ENCODE measurements around the gene ANKRD49.
A peak's percentile ranks its signal among the peaks of the same experiment; 100 is the strongest.

The ANKRD49 gene

DNA sequence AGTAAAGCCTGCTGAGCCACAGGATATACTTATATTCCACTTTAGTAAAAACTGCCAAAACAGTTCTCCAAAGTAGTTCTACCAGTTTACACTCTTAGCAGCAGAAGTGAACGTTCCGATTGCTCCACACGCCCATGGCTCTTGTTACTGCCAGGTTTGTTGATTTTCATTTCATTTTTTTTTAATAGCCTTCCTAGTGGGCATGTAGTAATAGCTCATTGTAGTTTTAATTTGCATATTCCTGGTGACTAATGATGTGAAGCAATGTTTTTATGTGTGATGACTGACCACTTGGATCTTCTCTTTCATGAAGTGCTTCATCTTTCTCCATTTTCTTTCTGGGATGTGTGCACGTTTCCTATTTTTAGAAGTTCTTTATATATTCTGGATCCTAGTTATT, 13.7 kb downstream of the ANKRD49 start:
- DNase-seq = no peak

DNA sequence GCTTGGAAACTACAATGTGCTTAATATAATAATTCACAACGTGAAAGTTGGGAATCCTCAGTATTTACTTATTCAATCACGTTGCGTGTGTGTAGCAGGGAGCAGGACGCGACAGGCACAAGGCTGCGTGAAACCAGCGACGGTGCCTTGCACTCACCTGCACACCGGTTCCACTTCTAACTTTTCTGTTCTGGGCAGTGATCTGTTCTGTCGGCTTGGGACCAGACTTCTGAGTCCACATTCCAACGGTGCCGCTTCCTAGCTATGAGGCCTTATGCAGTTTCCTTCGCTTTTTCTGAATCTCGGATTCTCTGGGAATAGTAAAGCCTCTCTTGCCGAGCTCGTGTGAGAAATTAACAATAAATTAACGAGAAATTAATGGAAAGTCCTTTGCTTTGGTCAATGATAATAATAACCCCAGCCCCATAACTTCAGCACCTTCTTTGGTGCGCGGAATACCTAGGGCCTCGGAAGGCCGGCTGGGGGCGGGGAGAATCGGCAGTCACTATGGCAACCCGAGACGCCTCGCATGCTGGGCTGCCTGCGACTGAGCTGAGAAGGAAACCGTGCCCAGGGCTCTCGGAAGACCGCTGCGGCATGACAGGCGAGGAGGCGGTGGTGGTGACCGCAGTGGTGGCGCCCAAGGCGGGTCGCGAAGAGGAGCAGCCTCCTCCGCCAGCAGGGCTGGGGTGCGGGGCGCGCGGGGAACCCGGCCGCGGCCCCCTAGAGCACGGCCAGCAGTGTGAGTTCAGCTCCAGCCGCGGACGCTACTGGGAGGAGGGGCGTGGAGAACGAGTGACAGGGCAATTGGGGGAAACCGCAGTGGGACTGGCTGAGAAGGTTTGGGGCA, 18.4 kb downstream of the ANKRD49 start, which contains the start of gene C11orf97:
C11orf97 (plus strand) TSS at position 530 of the 850 bp plus-strand sequence; CDS start at position 598, 68 bp downstream.
- peak; percentile 57 for DNase-seq

DNA sequence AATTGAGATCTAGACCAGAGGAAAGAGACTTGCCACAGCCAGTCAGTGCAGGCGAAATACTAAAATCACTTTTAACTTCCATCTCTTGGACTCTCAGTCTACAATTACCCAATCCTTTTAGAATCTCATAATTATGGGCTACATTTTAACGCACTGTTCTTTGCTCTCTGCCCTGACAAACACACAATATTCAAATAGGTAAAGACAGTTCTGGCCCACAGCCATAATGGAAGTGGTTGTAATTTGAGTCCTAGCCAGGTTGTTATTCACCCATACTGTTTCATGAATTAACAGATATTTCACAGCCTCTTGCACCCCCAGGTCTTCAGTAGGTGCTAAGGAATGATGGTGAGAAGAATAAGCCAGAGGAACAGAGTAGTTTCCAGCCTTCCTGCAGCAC, 19.3 kb downstream of the ANKRD49 start:
- DNase-seq = no peak

DNA sequence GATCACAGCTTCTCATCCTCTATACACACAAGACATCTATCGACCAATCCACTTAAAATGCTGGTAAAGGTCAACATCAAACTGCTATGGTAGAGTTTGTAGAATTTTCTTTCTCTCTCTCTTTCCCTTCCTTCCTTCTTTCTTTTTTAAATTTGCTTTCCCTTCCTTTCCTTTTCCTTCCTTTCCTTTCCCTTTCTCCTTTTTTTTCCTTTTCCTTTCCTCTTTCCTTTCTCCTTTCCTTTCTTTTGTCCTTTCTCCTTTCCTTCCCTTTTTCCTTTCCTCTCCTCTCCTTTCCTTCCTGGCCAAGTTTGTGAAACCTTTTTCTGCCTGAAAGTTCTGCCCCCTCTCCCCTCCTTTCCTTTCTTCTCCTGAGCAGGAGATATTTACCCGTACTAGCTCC, 21.6 kb downstream of the ANKRD49 start:
- no peak for DNase-seq

DNA sequence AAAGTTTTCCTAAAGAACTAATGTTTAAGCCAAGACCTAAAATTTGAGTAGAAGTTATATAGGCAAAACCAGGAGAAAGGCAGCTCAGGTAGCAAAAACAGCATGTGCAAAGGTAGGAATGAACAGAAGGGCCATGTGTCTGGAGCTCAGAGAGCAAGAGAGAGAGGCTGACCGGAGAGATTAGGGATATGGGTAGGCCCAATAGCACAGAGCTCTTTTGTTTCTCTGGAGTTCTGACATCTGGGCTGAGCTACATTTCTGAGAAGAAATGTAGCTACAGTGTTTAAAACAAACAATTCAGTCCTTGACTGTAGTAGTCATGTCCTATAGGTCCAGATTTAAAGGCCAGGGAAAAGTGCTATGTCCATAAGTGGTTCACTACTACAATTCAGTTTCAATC, 22.9 kb downstream of the ANKRD49 start:
- no peak for DNase-seq

DNA sequence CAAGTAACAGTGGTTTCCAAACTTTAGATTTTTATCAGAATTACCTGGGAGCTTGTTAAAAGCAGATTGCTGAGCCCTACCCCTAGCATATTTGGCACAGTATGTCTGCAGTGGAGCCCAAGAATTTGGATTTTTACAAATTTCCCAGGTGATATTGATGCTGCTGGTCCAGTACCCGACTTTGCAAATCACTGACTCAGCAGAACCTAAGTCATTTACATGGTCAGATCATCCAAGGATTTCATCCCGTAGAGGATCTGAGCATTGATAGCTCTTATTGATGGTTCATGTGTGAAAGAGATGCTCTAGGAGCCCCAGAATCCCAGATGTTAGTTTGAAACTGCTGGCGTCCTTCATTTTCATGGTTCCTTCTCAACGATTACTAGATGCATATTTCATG, 24.5 kb downstream of the ANKRD49 start:
- no peak for DNase-seq

DNA sequence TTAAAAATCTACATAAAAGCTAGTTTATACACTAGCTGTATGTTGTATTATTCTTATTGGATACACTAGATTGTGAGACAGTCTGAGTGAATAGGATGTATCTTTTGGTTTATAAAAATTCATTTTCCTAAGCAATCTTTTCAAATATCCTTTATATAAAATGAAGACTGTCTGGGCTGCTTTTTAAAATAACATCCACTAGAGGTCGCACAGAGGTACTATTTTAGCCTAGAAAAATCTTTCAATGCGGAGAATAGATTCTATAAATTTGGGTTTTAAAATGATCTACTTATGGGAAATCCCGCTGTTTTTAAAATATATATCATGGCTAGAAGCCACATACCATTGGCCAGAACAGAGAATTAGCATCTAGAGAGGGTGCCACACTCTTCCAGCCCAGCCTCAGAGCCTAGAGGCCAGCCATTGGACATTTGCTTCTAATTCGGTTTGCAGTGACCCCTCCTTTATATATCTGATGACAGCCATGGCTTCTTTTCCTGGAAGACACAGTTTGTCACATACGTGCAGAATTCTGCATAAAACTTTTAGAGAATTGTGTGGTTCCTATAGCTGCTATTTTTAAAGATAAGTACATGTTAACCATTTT, 25.8 kb downstream of the ANKRD49 start:
- DNase-seq = peak; percentile 52

DNA sequence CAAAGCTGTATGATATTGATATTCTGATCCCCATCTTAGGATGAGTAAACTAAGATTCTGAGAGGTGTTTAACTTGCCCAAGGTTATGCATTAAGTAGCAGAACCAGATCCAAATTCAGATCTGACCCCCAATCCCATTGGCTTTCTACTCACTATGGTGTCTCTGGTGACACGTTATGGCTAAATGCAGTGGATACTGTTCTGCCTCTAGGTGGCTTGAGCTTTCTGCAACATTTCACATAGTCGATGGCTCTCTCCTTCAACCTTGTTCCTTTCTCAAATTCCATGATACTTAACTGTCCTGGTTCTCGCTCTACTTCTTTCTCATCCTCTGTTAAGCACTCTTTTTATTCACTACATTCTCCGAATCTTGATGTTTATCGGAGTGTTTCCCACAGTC, 27.9 kb downstream of the ANKRD49 start:
- peak; percentile 37 for DNase-seq

DNA sequence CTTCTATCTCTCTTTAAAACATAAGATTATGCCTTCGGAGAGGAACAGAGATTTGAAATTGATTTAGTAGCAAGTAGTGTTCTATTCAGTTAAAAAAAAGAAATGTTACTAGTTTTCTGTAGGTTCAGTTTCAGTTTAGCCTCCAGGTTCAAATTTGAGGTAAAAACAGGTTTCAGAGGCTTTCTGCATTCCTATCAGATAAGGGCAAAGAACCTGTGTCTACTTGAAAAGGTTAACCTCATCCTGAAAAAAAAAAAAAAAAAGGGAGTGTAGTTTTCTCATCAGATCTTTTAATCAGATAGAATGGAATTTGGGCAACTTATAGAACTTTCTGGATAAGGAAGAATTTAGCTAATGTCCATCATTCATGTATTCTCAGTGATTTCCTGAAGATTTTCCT, 30.6 kb downstream of the ANKRD49 start:
- no peak for DNase-seq

DNA sequence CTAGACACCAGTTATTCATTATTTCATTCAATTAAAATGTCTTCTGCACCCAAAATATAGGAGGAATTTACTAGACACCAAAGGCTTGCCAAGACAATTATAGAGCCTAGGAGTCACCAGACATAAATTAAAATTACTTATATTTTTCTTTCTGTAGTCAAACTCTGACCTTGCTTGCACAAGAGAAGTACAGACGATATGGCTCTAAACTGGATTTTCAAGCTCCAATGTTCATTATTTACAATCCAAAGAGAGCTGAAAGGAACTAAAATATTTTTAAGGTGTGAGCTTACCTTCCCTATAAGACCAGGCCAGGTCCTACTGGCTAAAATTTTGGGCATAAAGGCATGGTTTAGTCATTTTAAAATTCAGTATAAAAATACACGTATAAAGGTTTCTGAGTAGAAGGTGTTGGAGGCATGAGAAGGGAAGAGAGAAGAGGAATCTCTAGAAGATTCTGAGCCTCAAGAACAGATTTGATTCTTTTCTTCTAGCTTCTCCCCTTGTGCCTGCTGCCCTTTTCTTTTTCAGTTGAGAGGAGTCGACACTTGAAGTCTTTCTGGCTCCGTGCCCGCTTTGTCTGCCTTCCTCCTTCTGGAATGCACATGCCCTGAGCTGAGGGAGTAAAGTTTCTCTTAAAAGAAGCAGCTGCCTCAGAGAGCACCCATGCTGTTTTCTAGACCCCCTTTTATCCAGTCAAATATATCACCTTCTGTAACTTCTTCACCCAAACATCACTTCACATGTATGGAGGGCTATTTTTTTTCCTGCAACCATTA, 32.0 kb downstream of the ANKRD49 start:
- peak; percentile 88 for DNase-seq

DNA sequence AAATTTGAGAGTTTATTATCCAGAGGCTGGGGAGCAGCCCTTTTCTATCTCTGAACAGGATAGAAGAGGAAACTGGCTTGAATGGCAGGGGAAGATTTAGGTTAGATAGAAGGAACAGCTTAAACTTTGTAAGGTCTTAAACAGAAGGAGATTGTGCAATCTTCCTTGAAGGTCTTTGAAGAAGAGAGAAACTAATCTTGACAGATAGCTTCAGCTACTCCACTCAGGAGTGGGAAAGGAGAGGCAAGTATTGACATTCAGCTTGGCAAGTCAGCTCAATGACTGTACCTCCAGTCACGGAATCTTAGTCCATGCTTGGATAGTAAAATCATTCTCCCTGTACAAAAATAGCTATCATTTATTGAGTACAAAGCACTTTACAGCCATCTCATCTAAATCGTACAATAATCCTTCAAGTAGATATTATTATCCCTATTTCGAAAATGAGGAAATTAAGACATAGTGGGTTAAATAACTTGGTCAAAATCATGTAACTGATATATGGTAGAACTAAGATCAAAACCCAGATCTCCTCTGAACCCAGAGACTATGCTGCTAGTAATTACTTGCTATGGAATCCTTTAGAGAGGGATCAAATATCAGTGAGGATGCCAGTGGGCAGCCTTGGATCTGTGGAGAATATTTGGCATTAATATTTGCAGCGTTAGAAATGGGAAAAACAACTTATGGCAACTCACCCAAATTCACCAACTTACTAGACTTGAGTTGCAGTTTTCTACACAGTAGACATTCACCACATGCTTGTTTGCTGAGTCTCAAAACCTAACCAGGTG, 33.1 kb downstream of the ANKRD49 start:
- no peak for DNase-seq

DNA sequence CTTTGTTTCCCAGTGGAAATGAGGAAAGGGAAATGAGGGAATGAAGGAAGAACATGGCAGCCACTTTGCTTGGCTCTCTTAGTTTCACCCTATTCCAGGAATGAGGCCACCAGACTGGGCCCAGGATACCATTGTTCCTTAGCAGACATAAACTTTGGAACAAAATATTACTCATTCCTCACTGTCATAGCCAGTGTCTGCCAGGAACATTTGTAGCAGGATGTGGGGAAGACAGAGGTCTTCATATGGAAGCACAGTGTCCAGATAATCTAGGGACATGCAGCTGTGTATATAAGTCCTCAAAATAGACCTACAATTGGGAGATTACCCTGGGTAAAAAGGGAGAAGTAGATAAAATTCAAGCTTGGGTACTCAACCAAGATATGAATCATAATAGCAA, 34.8 kb downstream of the ANKRD49 start:
- DNase-seq = peak; percentile 67

DNA sequence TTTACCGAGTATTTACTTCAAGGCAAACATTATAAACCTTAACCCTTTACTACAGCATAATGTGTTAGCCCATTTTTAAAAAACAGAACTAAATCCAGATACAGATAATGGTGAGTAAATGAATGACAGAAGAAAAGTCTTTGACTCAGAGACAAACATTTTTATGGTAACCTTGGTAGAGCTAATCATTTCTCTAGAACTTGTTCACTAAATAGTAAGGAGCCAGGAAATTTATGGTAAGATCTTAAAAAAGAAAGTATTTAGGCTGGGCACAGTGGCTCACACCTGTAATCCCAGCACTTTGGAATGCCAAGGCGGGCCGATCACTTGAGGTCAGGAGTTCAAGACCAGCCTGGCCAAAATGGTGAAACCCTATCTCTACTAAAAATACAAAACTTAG, 38.4 kb downstream of the ANKRD49 start:
- DNase-seq = no peak

DNA sequence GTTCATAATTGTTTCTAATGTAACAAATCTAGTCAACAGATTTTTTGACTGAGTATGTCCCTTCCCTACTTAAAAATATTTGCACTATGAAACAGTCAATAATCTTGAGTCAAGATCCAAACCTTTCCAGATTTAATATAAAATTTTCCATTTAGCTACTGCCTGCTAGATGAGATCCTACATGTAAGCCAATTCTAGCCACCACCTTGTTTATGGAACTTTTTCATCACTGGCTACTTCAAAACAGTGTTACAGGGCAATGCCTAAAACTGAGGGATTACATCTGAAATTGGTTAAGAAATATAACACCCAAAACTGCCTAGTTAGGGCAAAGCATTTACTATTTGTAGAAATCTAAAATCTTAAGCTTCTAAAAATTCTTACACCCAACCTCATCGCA, 39.4 kb downstream of the ANKRD49 start:
- no peak for DNase-seq

DNA sequence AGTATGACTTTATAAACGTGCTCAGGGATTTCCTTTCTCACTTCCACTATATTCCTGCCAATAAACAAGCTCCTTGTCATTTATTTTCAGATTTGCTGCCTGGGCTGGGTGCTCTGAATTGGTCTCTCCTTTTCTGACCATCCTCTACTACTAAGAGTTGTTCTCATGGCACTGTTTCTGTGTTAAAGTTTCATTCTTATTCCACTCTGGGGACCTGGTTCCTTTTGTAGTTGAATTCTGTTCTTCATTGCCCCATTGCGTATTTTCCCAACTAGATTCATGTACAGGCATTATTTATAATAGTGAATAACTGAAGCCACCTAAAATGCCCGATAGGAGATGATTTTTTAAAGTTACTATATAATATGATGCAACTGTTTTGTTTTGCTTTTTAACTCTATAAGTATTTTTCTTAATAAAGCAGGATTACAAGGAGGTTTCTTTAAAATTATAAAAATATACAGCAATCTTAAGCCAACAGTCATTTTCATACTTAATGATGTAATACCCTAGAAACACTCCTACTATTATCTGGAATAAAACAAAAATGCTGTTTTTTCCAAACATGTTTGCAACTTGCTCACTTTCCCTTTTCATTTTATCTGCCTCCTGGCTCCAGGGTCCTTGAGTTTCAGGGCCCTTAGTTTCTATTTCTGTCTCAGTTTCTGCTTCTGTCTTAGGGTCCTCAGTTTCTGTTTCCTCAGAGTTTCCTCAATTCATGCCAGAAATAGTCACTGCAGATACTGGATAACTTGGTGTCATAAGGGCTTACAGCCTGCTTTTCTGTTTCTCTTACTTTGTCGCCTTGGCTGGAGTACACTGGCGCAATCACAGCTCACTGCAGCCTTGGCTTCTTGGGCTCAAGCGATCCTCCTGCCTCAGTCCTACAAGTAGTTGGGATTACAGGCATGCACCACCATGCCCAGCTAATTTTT, 40.2 kb downstream of the ANKRD49 start:
- no peak for DNase-seq

DNA sequence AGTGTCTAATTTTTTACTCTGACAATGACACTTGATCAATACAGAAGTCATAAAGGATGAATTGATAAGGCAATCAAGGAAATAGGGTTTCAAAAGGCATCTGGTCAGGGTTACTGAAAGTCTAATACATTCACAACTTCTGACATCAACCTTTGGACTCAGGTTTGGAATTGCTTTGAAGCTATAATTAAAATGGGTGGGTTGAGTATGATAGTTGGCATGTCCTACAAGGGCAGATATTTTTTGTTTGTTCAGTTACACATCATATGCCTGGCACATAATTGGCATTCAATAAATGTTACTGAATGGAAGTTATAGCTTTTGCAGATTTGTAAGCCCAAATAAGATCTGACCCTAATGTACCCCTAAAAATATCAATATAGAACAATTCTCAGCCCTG, 42.6 kb downstream of the ANKRD49 start:
- DNase-seq = no peak

DNA sequence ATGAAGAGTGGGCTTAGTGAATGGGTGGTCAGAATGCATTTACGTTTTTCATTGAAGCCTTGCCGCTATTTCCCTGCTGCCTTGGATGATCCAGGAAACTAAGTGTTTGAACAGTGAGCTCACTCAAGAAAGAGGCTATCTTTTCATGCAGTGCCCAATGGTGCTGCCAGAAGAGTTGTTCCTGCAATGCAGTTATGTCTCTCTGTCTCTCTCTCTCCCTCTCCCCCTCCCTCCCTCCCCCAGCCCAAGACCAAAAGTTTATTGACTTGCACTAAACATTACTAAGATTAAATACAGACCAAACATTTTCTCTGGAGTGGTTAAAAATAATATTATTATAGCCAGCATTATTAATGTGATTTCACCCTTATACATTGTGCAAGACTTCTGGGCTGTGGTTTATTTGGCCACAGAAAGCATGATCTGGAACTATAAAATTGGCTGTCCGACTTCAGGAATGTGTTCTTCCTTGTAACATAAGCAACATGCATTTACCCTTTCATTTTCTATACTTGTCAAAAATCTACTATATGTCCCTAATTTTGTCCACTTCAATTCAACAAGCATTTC, 43.3 kb downstream of the ANKRD49 start:
- peak; percentile 84 for DNase-seq

DNA sequence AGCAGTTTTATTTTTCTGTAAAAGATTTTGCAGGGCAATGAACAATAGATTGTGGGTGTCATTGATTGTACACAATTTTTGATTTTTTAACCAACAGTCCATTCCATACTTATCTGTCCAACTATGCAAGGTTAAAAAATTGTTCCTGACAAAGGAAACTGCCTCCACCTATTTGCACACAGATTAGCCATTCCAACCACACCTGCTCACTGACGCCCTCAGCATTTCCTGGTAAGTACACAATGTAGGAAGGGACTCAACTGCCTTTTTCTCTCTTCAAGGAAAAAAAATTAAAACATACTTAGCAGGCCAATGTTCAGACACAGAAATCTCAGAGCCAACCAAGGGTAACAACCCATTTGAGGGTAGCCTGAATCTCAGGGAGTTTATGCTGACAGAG, 45.6 kb downstream of the ANKRD49 start:
- DNase-seq = no peak

DNA sequence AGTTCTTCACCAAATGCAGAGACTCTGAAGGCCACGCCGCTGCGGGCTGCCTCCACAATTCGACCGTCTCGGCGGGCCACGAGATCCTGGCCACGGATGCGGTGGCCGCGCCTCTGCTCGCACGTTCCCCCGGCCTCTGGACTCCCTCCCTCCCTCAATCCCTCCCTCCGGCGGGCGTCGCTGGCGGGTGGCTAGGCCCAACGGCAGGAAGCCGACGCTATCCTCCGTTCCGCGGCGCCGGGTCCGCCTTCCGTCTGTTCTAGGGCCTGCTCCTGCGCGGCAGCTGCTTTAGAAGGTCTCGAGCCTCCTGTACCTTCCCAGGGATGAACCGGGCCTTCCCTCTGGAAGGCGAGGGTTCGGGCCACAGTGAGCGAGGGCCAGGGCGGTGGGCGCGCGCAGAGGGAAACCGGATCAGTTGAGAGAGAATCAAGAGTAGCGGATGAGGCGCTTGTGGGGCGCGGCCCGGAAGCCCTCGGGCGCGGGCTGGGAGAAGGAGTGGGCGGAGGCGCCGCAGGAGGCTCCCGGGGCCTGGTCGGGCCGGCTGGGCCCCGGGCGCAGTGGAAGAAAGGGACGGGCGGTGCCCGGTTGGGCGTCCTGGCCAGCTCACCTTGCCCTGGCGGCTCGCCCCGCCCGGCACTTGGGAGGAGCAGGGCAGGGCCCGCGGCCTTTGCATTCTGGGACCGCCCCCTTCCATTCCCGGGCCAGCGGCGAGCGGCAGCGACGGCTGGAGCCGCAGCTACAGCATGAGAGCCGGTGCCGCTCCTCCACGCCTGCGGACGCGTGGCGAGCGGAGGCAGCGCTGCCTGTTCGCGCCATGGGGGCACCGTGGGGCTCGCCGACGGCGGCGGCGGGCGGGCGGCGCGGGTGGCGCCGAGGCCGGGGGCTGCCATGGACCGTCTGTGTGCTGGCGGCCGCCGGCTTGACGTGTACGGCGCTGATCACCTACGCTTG, 50.2 kb downstream of the ANKRD49 start, which contains the start of gene FUT4:
FUT4 (plus strand) TSS at position 227 of the 951 bp plus-strand sequence; CDS start at position 440, 213 bp downstream.
- DNase-seq = peak; percentile 89
